Liver (tissue), 9 donors: ENCODE data around the gene CCDC89. TPM values are rescaled to one million over a fixed set of nuclear protein-coding genes. Genes with fewer than 3 reads are reported as not detected.

ENCODE experiments used
- DNase-seq: peaks from one replicate; pipeline ENCODE4 v3.0.0-alpha.2; 2017; ENCODE audit warnings: low spot score
- H3K27ac ChIP-seq, 2 donors: one replicate each; pipeline ENCODE4 v1.7.0; 2013; ENCODE audit warnings: inconsistent platforms in 2 of 2, low read length in 2 of 2, control low read depth in 1 of 2, low read depth in 1 of 2, mild to moderate bottlenecking in 1 of 2
- H3K27me3 ChIP-seq, 4 donors: one replicate each; pipeline versions ENCODE4 v1.6.1 to v1.7.0; 2013; ENCODE audit warnings: low read length in 3 of 4, inconsistent platforms in 1 of 4, mild to moderate bottlenecking in 1 of 4, moderate library complexity in 1 of 4; ENCODE audit not compliant: control insufficient read depth in 4 of 4, insufficient read depth in 4 of 4
- H3K36me3 ChIP-seq, 4 donors: one replicate each; pipeline versions ENCODE4 v1.6.1 to v1.7.0; 2013; ENCODE audit warnings: low read length in 3 of 4, mild to moderate bottlenecking in 3 of 4, low read depth in 1 of 4, moderate library complexity in 1 of 4; ENCODE audit not compliant: control insufficient read depth in 4 of 4, insufficient read depth in 3 of 4
- H3K4me1 ChIP-seq, 4 donors: one replicate each; pipeline versions ENCODE4 v1.6.1 to v1.7.0; 2013; ENCODE audit warnings: low read length in 3 of 4, mild to moderate bottlenecking in 3 of 4, moderate library complexity in 1 of 4; ENCODE audit not compliant: control insufficient read depth in 4 of 4, insufficient read depth in 4 of 4
- H3K4me3 ChIP-seq, 3 donors: one replicate each; pipeline versions ENCODE4 v1.6.1 to v1.7.0; 2013; ENCODE audit warnings: low read length in 3 of 3, control low read depth in 1 of 3, low read depth in 1 of 3, mild to moderate bottlenecking in 1 of 3
- H3K9ac ChIP-seq, 2 donors: one replicate each; pipeline ENCODE4 v1.7.0; 2013; ENCODE audit warnings: low read length in 2 of 2, mild to moderate bottlenecking in 2 of 2, moderate library complexity in 2 of 2, control low read depth in 1 of 2, low read depth in 1 of 2
- H3K9me3 ChIP-seq, 4 donors: one replicate each; pipeline versions ENCODE4 v1.6.1 to v1.7.0; 2013; ENCODE audit warnings: low read length in 3 of 4; ENCODE audit not compliant: control insufficient read depth in 4 of 4
- EGR1 ChIP-seq, 2 donors: IDR thresholded peaks; 2 replicates each; pipeline ENCODE4 v1.6.1; 2016 to 2018; ENCODE audit warnings: antibody characterized with exemption in 2 of 2, low read depth in 2 of 2
- FOXA1 ChIP-seq: IDR thresholded peaks from 2 replicates; pipeline ENCODE4 v1.6.1; 2016; ENCODE audit warnings: antibody characterized with exemption
- FOXA2 ChIP-seq: IDR thresholded peaks from 2 replicates; pipeline ENCODE4 v1.6.1; 2016; ENCODE audit warnings: antibody characterized with exemption
- GABPA ChIP-seq, 2 donors: IDR thresholded peaks in 1 of 2; conservative IDR thresholded peaks in 1 of 2; 2 replicates each; pipeline ENCODE4 v1.6.1; 2016; ENCODE audit warnings: antibody characterized with exemption in 2 of 2, mild to moderate bottlenecking in 1 of 2, moderate library complexity in 1 of 2
- HNF4A ChIP-seq, 2 donors: conservative IDR thresholded peaks; 2 replicates each; pipeline ENCODE4 v1.6.1; 2016; ENCODE audit warnings: antibody characterized with exemption in 2 of 2, mild to moderate bottlenecking in 2 of 2
- JUND ChIP-seq, 2 donors: IDR thresholded peaks; 2 replicates each; pipeline ENCODE4 v1.6.1; 2016; ENCODE audit warnings: antibody characterized with exemption in 2 of 2
- NR2F2 ChIP-seq: IDR thresholded peaks from 2 replicates; pipeline ENCODE4 v1.6.1; 2016; ENCODE audit warnings: antibody characterized with exemption
- RAD21 ChIP-seq, 2 donors: IDR thresholded peaks; 2 replicates each; pipeline ENCODE4 v1.6.1; 2016; ENCODE audit warnings: antibody characterized with exemption in 2 of 2, mild to moderate bottlenecking in 2 of 2
- SP1 ChIP-seq: IDR thresholded peaks from 2 replicates; pipeline ENCODE4 v1.6.1; 2018; ENCODE audit warnings: antibody characterized with exemption, mild to moderate bottlenecking
- TAF1 ChIP-seq: conservative IDR thresholded peaks from 2 replicates; pipeline ENCODE4 v1.6.1; 2016; ENCODE audit warnings: antibody characterized with exemption, mild to moderate bottlenecking
- YY1 ChIP-seq: IDR thresholded peaks from 2 replicates; pipeline ENCODE4 v1.6.1; 2016; ENCODE audit warnings: antibody characterized with exemption, mild to moderate bottlenecking
- WGBS: extraction: QIAGEN DNeasy Blood & Tissue Kit; methylation state at CpG from one replicate; pipeline ENCODE4 v1.1.7; 2013; 5-methylcytosine and 5-hydroxymethylcytosine counted together
- polyA plus RNA-seq, 2 donors: library from polyadenylated mRNA; stranded (reverse) in 1 of 2; unstranded in 1 of 2; fragments of 200-250 nt in 1 of 2; fragments of >200 nt in 1 of 2; fragmentation: Nextera tagmentation in 1 of 2; extraction: Ambion mirVana in 1 of 2; gene quantifications; one replicate each; pipeline versions ENCODE4 v1.2.1 to v1.2.3, GENCODE V29; 2013 to 2015
- total RNA-seq, 2 donors: library from RNA; depleted of rRNA; stranded (reverse); fragments of >200 nt; gene quantifications; one replicate each; pipeline ENCODE4 v1.2.3, GENCODE V29; 2014
- TF ChIP-seq, protein P1 (sequence below): IDR thresholded peaks from 2 replicates; pipeline ENCODE4 v1.6.1; 2016; ENCODE audit warnings: antibody characterized with exemption
- TF ChIP-seq, protein P2 (sequence below): fragments of 150-350 bp; IDR thresholded peaks from 2 replicates; pipeline ENCODE4 v1.5.1; 2017; ENCODE audit warnings: improper control_type of control experiment, low read depth, low read length; ENCODE audit not compliant: missing input control
- TF ChIP-seq, protein P3 (sequence below): IDR thresholded peaks from 2 replicates; pipeline ENCODE4 v1.6.1; 2016; ENCODE audit warnings: antibody characterized with exemption, mild to moderate bottlenecking
- TF ChIP-seq, protein P4 (sequence below): IDR thresholded peaks from 2 replicates; pipeline ENCODE4 v1.6.1; 2016; ENCODE audit warnings: antibody characterized with exemption
- donor health status: healthy.
- donor health status: healthy.
- donor health status: healthy.
- donor health status: healthy.
- donor health status: healthy.

Gene CCDC89
- total and polyA plus RNA-seq, 4 donors = 0.17 to 1.0 (median 0.28) TPM; not detected in 1

DNA sequence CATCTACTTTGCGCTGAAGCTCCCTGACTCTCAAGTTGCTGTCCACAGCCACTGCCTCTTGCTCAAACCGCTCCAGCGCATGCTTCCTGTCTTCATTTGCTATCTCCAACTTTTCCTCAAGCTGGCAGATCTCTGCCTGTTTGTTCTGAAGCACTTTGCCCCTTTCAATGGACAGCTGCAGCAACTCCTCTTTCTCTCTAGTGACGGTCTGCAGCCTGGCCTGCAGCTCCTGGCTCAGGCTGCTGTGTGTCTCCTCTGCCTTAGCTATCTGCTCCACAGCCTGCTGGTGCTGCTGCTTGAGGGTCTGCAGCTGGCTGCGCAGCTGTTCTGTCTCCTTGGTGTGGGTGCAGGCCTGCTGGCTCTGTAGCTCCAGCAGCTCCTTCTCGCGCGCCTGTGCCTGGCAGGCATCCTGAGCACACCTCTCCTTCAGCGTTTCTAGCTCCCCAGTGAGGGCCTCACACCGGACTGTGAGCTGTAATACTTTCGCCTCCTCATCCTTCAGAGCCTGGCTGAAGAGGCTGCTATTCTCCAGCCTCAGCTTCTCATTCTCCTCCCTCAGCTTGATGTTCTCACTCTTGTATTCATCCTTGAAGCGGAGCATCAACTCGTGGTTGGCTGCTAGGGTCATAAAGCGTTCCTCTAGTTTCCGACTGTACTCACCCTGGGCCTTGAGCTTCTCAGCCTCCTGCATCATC lies 723 bp downstream of the CCDC89 start:
- Histone ChIP-seq H3K9ac (no peak overlapping the region), H3K27me3 (no peaks in the 10 kb centered on the region), H3K9me3 (no peaks in the 10 kb centered on the region), H3K36me3 (no peaks in the 10 kb centered on the region), H3K27ac (peak overlapping the region in 1 of 2 donors; percentile 16), H3K4me1 (peaks cover 0 to 3% (median 1%) of the 10 kb centered on the region in 4 donors), H3K4me3 (no peak overlapping the region)
- TF ChIP-seq FOXA1 = no peak
- TF ChIP-seq, protein P1, sequence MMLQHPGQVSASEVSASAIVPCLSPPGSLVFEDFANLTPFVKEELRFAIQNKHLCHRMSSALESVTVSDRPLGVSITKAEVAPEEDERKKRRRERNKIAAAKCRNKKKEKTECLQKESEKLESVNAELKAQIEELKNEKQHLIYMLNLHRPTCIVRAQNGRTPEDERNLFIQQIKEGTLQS = no peak
- TF ChIP-seq HNF4A (conservative IDR thresholded peaks at IDR 0.05) = no peak
- TF ChIP-seq NR2F2 = no peak
- no peak for TF ChIP-seq SP1
- TF ChIP-seq, protein P2, sequence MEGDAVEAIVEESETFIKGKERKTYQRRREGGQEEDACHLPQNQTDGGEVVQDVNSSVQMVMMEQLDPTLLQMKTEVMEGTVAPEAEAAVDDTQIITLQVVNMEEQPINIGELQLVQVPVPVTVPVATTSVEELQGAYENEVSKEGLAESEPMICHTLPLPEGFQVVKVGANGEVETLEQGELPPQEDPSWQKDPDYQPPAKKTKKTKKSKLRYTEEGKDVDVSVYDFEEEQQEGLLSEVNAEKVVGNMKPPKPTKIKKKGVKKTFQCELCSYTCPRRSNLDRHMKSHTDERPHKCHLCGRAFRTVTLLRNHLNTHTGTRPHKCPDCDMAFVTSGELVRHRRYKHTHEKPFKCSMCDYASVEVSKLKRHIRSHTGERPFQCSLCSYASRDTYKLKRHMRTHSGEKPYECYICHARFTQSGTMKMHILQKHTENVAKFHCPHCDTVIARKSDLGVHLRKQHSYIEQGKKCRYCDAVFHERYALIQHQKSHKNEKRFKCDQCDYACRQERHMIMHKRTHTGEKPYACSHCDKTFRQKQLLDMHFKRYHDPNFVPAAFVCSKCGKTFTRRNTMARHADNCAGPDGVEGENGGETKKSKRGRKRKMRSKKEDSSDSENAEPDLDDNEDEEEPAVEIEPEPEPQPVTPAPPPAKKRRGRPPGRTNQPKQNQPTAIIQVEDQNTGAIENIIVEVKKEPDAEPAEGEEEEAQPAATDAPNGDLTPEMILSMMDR = no peak
- TF ChIP-seq TAF1 = no peak
- no peak for TF ChIP-seq RAD21 (IDR thresholded peaks at IDR 0.05)
- DNase-seq = no peak
- WGBS = 77% methylated on average over 15 of the region's 15 CpGs

DNA sequence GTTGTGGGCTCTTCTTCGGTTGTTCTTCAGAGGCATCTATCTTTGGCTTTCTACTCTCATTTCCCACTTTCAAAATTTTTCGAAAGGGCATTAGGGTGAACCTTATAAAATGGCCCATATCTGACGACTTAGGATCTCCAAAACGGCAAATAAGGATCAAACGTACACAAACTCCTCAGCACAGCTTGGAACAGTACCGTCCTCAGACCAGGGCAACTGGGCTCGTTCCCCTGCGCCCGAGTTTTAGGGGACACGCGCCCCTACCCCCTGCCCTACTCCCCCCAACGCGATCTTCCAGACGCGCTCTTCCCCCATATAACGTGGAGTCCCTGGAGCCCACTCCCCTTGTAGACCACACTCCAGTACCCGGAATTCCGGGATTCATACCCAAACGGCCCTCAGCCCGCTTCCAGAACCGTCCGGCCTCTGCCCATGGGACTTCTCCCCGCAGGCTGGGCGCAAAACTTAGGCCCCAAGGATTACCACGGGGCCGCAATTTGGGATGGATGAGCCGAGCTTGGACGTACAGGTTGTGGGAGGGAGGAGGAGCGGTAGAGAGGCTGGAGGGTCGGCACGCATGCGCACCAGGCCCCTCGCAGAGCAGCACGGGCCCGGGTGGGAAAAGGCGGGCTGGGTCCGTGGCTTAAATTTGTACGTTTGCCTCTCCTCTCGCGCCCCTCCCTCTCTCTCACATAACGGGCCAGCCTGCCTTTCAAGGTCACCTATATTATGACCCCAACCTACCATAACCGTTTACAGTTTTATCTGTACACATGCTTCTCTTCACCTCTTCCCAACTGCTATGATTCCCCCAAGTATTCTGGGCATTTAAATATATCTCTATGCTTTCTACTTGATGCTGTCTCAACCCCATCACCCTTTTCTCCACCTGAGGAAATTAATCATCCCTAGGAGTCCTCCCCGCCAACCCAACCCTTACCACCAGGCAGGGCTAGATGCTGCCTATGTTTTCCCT lies 3.4 kb downstream of the CCDC89 start:
- DNase-seq = peak; percentile 72
- TF ChIP-seq TAF1 = no peak
- TF ChIP-seq, protein P3, sequence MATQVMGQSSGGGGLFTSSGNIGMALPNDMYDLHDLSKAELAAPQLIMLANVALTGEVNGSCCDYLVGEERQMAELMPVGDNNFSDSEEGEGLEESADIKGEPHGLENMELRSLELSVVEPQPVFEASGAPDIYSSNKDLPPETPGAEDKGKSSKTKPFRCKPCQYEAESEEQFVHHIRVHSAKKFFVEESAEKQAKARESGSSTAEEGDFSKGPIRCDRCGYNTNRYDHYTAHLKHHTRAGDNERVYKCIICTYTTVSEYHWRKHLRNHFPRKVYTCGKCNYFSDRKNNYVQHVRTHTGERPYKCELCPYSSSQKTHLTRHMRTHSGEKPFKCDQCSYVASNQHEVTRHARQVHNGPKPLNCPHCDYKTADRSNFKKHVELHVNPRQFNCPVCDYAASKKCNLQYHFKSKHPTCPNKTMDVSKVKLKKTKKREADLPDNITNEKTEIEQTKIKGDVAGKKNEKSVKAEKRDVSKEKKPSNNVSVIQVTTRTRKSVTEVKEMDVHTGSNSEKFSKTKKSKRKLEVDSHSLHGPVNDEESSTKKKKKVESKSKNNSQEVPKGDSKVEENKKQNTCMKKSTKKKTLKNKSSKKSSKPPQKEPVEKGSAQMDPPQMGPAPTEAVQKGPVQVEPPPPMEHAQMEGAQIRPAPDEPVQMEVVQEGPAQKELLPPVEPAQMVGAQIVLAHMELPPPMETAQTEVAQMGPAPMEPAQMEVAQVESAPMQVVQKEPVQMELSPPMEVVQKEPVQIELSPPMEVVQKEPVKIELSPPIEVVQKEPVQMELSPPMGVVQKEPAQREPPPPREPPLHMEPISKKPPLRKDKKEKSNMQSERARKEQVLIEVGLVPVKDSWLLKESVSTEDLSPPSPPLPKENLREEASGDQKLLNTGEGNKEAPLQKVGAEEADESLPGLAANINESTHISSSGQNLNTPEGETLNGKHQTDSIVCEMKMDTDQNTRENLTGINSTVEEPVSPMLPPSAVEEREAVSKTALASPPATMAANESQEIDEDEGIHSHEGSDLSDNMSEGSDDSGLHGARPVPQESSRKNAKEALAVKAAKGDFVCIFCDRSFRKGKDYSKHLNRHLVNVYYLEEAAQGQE = no peak
- TF ChIP-seq GABPA (IDR thresholded peaks at IDR 0.05 in 1 of 2, conservative IDR thresholded peaks at IDR 0.05 in 1 of 2) = no peak
- TF ChIP-seq NR2F2 = no peak
- no peak for TF ChIP-seq JUND (IDR thresholded peaks at IDR 0.05)
- TF ChIP-seq, protein P4, sequence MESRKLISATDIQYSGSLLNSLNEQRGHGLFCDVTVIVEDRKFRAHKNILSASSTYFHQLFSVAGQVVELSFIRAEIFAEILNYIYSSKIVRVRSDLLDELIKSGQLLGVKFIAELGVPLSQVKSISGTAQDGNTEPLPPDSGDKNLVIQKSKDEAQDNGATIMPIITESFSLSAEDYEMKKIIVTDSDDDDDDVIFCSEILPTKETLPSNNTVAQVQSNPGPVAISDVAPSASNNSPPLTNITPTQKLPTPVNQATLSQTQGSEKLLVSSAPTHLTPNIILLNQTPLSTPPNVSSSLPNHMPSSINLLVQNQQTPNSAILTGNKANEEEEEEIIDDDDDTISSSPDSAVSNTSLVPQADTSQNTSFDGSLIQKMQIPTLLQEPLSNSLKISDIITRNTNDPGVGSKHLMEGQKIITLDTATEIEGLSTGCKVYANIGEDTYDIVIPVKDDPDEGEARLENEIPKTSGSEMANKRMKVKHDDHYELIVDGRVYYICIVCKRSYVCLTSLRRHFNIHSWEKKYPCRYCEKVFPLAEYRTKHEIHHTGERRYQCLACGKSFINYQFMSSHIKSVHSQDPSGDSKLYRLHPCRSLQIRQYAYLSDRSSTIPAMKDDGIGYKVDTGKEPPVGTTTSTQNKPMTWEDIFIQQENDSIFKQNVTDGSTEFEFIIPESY = no peak
- no peak for TF ChIP-seq EGR1 (IDR thresholded peaks at IDR 0.05; ENCODE audit: low read depth in 2 of 2)
- no peak for TF ChIP-seq FOXA2
- TF ChIP-seq YY1 = no peak
- no peak for TF ChIP-seq FOXA1
- Histone ChIP-seq H3K27me3 (no peaks in the 10 kb centered on the region), H3K36me3 (no peaks in the 10 kb centered on the region), H3K9ac (no peak overlapping the region), H3K27ac (no peak overlapping the region), H3K4me3 (peak overlapping the region; percentile 41 to 83 (median 53)), H3K4me1 (peaks cover 0 to 3% (median 1%) of the 10 kb centered on the region in 4 donors), H3K9me3 (no peaks in the 10 kb centered on the region)
- 24% methylated on average over 43 of the region's 43 CpGs for WGBS
